CD1c-positive myeloid dendritic cell (primary cell): Measurements from ENCODE around the gene PPP6R2.
"Not testable (repeated sequence)": the region's sequence is repeated elsewhere in the genome, so short reads cannot be mapped to it uniquely, and the experiment has no call there.

Experiments used
- DNase-seq: peaks from one replicate; pipeline ENCODE4 v3.0.0-alpha.2; 2016; ENCODE audit errors: extremely low spot score

PPP6R2 gene

GRCh38 chr22:50399751-50400331, 56.7 kb downstream of the PPP6R2 start:
- DNase-seq = peak; percentile 91

- DNase-seq = no peak
Observed at GRCh38 chr22:50400406-50400805, 57.3 kb downstream of the PPP6R2 start.

GRCh38 chr22:50400931-50401330, 57.8 kb downstream of the PPP6R2 start:
- no peak for DNase-seq

DNA sequence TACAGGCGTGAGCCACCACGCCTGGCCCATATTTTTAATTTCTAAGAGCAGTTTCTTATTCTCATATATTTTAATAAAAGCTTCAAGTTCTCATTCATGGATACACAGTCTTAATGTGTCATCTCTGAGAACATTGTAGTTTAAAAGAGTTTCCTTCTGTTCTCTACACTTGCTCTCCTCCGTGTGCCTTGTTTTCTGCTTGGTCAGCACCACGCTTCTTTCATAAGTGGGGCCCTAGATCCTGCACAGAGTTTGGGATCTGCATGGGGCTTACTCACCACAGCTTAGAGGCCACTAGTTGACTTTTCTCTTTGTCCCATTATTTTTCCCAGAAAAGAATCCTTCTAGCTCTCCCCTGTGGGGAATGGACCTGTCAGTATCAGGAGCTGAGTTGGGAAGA, 58.8 kb downstream of the PPP6R2 start:
- no peak for DNase-seq

DNA sequence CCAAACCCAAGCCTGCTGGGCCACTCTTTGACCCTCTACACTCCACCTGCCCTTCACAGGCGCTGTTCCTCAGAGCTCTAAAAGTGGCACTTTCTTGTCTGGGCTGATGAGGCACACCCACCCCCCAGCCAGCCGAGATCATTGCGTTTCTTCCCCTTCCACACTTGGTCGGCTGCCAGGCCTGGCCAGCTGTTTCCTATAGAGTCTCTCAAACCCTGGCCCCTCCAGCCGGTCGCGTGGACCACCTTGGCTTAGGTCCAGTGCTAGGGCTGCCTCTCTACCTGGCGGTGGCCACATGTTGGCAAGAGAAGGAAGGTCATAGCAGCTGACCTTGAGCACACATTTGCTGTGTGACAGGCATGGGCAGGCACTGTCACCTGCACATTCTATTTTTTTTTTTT, 60.6 kb downstream of the PPP6R2 start:
- DNase-seq = peak; percentile 69

DNA sequence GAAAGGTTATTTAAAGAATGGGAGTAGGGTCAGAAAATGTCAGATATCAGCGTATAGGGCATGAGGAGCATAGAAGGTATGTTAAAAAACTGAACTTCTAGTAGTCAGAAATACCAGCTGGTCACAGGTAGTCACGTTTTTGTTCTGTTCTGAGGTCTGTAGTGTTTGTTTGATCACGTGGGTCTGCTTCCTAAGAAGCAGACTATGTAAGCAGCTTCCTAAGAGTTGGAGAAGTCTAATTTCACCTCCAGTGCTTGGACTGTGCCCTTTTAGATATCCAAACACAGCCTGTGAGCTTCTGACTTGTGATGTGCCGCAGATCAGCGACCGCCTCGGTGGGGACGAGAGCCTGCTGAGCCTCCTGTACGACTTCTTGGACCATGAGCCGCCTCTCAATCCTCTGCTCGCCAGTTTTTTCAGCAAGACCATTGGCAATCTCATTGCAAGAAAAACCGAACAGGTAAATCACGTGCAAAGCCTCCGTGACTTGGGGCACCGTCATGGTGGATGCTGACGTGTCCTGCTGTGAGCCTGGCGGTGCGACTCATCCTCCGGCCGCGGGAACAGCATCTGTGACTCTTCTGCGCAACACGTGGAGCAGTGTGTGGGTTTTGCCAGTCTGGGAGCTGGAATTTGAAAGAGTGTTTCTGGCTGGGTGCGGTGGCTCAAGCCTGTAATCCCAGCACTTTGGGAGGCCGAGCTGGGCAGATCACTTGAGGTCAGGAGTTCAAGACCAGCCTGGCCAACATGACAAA, 63.5 kb downstream of the PPP6R2 start:
- DNase-seq = no peak

DNA sequence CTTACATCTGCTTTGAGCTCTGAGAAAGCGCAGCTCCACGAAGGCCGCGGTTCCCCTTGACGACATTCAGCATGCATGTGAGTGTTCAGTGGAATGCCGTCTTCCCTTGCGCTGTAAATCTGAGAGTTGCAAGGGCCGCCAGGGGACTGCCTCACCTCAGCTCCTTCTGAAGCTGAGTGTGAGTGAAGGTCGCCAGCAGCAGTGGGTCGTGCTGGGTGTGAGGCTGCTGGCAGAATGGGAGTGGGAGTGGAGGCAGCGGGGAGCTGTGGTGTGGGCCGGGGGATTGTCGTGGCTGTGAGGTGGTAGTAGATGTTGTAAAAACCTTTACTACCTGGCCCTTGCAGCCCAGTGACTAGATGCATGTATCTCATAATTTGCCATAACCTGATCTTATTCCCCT, 65.2 kb downstream of the PPP6R2 start:
- DNase-seq = no peak

- DNase-seq = not testable (repeated sequence)
Observed at GRCh38 chr22:50408954-50409353, 65.8 kb downstream of the PPP6R2 start.

DNA sequence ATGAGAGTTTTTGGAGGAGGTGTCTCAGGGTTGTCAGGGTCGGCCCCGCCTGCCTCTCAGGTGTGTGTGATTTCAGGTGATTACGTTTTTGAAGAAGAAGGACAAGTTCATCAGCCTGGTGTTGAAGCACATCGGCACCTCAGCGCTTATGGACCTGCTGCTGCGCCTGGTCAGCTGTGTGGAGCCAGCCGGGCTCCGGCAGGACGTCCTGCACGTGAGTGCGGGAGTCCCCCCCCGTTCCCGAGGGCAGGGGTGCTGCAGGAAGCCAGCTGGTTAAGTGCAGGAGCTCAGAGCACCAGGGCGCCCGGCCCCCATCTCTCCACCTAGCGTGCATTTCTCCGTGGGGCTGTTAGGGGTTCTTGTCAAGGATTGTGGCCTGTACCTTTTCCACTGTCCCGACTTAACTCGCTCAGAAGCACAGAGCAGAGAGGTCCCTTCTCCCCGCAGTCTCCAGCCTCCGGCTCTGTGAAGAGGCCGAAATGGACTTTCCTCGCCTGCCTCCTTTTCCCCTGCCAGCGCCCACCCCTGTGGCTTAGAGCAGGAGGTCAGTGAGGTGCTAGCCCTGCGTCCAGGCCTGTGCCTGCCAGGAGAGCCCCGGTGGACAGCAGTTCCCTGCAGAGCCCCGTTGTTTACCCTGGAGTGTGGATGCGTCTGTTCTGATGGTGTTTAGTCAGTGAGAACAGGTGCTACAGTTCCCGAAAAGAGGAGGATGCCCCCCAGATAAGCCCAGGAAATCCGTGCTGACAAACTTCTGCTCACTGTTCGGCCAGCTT, 71.5 kb downstream of the PPP6R2 start:
- no peak for DNase-seq

DNA sequence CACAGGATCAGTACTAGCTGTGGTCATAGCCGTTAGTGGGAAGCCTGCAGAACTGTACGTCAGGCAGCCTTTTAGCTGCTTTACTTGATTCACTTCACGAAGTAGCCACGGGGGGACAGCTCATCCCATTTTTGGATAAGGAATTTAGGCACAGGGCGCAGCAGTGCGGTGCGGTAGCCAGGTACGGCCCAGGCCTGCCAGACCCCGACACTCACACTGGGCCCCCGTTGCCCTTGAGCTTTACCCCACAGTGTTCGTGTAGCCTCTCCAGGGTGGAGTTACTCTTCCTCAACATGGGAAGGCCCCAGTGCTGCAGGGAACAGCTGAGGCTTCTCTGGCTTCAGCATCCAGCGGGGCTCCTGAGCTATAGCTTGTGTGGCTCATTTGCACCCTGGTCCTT, 72.3 kb downstream of the PPP6R2 start:
- no peak for DNase-seq

GRCh38 chr22:50416996-50417395, 73.9 kb downstream of the PPP6R2 start:
- peak; percentile 41 for DNase-seq

DNA sequence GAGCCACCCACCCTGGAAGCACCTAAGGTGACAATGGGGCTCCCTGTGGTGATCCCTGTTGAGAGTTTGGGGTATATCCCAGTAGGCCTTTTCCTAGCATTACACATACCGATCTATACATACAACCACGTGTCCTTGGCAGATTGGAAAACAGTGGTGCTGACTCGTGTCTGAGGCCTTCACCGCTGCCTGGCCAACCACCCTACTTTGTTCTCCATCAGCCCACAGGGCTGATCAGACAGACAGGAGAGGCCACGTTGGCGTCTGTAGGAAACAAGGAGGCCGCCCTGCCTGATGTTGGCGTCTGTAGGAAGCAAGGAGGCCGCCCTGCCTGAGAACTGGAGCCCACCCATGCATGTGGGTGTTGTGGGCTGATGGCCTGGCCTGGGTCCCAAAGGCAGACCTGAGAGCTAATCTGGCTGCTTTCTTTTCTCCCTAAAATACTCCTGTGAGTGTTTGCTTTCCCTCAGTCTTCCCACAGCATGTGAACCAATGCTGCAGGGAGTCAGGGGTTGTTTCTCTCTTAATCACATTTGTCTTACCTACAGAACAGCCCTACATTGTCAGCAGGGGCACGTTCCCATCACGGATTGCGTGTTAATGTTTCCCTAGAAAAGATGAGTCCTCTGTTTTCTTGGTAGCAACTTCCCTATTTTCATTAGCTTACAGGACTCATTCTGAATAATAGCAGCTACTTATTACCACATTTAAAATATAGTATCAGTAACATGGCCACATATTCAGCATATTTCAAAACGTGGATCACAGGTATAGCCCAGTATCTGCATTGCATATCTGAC, 74.5 kb downstream of the PPP6R2 start:
- DNase-seq = peak; percentile 85

DNA sequence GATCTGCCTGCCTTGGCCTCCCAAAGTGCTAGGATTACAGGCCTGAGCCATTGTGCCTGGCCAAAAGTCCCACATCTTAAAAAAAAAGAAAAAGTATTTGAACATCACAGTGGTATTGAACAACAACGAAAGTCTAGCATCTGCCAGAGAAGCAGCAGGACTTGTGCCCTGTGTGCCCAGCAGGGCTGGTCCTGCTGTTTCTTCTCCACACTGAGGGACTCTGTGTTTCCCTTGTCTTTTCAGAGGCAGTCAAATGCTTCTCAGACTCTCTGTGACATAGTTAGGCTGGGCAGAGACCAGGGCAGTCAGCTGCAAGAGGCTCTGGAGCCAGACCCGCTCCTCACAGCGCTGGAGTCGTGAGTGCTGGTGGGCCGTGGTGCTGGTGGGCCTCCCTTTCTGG, 75.5 kb downstream of the PPP6R2 start:
- DNase-seq = no peak

GRCh38 chr22:50419116-50419515, 76.0 kb downstream of the PPP6R2 start:
- DNase-seq = no peak

- no peak for DNase-seq
Observed at GRCh38 chr22:50420015-50420414, 76.9 kb downstream of the PPP6R2 start.

DNA sequence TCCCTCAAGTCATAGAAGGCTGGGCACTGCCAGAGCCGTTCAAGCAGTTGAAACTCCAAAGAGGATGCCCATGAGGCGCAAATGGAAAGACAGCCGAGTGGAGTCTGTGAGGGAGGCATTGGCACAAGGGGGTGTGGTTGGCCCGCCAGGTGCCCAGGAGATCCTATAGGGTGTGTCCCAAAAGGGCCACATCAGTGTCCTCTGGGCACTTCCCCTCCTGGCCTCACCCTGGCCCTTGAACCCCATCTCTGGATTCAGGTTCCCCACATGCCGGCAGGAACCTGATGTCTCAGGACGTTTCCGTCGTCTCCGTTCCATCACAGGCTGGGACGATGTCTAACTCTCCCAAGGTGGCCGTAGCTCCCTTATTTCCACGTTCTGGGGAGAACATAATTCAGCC, 77.5 kb downstream of the PPP6R2 start:
- no peak for DNase-seq

- no peak for DNase-seq
Observed at GRCh38 chr22:50422046-50422445, 78.9 kb downstream of the PPP6R2 start.

DNA sequence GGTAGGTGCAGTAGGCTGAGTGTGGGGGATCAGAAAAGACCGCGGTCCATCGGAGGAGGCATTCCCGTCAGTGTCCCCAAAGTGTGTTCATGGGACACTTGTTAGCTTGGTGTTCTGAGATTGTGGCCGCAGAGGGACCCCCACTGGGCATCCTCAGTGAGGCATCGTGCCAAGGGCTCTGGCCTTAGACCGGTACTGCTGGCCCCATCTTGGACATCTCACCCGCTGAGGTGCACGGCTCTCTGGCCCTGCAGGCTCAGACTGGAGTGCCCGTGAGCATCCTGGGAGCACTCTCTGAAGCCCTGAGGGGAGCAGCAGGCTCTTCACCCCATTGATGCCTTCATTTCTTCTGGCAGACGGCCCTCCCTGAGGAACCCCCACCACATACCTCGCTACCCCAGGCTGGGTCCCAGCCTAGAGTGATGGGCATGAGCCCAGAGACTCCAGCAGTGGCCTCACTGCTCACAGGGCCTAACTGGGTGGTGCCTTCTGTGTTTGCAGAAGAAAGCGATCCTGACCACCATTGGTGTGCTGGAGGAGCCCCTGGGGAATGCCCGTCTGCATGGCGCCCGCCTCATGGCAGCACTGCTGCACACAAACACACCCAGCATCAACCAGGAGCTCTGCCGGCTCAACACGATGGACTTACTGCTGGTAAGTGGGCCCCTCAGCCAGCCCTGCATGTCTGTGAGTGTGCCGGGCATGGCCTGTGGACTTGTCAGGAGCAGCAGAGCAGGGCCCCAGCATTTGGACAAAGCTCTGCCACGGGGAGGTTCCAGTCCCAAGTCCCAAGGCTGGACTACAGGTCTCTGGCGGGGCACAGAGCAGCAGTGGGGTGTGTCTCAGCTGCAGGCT, 80.1 kb downstream of the PPP6R2 start:
- DNase-seq = no peak

GRCh38 chr22:50423956-50424355, 80.8 kb downstream of the PPP6R2 start:
- DNase-seq = no peak

DNA sequence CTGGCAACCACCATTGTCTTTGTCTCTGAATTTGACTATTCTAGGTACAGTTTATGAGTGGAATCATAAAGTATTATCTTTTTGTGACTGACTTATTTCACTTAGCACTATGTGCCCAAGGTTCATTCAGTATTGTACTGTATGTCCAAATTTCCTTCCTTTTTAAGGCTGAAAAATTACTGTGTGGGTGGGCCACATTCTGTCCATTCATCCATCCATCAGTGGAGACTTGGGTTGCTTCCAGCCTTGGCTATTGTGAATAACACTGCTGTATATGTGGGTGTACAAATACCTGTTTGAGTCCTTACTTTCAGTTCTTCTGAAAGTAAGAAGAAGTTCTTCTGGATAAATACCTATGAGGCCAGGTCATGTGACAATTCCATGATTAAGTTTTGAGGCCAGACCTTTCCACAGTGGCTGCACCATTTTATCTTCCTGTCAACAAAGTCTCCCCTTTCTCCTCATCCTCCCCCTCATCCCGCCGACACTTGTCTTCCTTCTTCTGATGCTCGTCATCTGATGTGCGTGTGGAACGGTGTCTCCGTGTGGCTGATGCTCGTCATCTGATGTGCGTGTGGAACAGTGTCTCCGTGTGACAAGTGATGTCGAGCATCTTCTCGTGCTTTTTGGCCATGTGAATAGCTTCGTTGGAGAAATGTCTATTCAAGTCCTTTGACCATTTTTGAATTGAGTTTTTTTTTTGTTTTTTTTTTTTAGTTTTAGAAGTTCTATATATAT, 82.2 kb downstream of the PPP6R2 start:
- no peak for DNase-seq
